Cerebellar cortex (tissue), 1 donor: Measurements from ENCODE around the gene KIF25.
"Not testable (repeated sequence)": the region's sequence is repeated elsewhere in the genome, so short reads cannot be mapped to it uniquely, and the experiment has no call there.

Experiments
- DNase-seq: peaks from one replicate; pipeline ENCODE4 v3.0.0-alpha.2; 2015; ENCODE audit warnings: low spot score

The KIF25 gene

GRCh38 chr6:168070804-168071203 is 73.3 kb downstream of the KIF25 start:
- no peak for DNase-seq

GRCh38 chr6:168071620-168072019 is 74.1 kb downstream of the KIF25 start:
- DNase-seq, result no peak

DNA sequence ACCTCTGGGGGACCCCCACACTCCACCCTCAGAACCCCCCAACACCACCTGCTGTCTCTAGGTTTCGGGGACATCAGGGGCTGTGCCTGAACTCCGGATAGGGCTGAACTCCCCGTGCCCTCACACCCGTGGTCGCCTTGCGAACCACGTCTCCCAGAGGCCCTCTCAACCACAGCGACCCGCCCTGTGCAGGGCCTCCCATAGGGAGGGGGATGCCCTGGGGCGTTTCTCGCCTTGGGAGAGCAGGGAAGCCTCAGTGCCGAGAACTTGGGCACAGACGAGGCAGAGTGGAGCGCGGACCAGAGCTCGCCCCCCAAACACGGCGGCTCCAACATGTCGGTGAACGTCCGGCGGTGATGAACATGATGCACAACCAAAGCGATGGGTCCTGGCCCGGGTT is 74.8 kb downstream of the KIF25 start:
- no peak for DNase-seq

DNA sequence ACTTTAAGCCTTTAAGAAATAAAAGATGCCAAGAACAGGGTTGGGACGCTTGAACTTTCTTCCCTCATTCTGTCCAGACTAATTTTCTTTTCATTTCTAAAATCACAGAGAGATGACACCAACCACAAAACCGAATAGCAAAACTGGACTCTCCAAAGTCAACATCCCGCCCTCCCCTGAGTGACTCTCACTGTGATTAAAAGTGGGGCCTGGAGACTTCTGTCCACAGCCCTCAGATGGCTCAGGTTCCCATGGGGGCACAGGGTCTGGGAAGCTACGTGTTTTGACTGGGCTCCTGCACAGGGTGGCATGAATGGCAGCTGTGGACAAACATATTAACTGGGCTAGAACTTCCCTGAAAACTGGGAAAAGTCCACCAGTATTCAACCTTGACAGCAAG is 75.3 kb downstream of the KIF25 start:
- no peak for DNase-seq

DNA sequence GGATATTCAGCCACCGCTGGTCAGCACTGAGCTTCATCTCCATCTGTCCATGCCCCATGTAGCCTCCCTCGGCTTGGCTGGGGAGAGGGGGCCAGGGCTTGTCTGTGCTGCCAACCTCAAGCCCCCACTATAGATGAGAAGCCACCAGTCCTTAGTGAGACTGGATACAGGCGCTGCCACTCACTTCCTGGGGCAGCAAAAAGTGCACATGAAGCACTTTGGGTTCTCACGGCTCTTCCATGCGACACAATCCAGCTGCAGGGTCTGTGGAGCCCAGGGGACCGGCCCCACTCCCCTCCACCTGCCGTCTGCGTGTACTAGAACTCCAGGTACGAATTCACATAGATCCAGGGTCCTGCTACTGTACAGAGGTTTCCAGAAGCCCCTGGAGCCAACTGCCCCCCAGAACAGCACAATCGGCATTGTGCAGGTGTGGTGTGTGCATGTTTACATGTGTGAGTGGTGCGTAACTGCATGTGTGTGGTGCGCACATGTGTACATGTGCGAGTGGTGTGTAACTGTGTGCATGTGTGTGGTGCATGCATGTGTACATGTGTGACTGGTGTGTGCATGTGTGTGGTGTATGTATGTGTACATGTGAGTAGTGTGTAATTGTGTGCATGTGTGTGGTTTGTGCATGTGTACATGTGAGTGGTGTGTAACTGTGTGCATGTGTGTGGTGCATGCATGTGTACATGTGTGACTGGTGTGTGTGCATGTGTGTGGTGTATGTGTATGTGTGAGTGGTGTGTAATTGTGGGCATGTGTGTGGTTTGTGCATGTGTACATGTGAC is 76.7 kb downstream of the KIF25 start:
- no peak for DNase-seq

DNA sequence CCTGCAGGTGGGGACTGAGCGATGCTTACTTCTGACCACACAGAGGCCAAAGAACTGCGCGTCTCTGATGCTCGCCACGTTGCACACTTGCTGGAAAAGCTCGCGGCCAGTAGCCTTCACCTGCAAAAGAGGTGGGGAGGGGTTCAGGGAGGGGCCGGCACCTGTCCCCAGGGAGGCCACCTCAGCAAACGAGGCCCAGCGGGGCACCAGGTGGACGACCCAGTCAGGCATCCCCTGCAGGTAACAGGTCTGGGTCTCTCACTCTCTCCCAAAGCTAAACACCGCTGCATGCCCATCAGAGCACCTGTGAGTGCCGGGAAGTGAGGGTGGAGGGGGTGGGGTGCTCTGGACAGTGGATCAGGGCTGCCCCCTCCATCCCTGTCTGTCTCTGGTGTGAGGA is 77.7 kb downstream of the KIF25 start:
- DNase-seq, result no peak

- DNase-seq, result no peak
Observed at GRCh38 chr6:168075787-168076202, 78.3 kb downstream of the KIF25 start.

GRCh38 chr6:168077401-168077800 is 79.9 kb downstream of the KIF25 start:
- DNase-seq, result not testable (repeated sequence)

- no peak for DNase-seq
Observed at GRCh38 chr6:168078175-168078942, 80.9 kb downstream of the KIF25 start.

DNA sequence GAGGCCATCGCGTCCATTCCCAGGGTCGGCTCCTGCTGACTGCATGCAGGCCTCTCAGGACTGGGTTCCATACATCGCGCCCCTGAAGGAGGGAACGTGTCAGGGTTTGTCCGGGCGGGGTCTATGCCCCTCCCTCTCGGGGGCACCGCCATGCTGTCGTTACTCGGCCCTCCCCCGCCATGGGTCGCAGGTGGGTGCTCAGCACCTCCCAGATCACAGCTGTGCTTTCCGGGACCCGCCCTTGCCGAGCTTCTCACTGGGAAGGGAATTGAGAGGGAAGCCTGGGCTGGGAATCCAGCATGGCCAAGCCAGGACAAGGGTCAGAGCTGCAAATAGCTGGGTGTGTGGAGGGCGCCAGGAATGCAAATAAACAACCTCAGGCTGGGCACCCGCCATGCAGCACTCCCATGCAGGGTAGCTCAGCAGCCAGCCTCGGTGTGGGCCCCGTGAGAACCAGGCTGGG is 81.5 kb downstream of the KIF25 start, which contains the start of gene FRMD1:
TSS of gene FRMD1 (minus strand) at position 270 of the 463 bp plus-strand sequence. CDS start at position 152, 118 bp downstream.
- DNase-seq, result no peak

GRCh38 chr6:168080393-168081077 is 83.1 kb downstream of the KIF25 start:
- DNase-seq, result no peak

DNA sequence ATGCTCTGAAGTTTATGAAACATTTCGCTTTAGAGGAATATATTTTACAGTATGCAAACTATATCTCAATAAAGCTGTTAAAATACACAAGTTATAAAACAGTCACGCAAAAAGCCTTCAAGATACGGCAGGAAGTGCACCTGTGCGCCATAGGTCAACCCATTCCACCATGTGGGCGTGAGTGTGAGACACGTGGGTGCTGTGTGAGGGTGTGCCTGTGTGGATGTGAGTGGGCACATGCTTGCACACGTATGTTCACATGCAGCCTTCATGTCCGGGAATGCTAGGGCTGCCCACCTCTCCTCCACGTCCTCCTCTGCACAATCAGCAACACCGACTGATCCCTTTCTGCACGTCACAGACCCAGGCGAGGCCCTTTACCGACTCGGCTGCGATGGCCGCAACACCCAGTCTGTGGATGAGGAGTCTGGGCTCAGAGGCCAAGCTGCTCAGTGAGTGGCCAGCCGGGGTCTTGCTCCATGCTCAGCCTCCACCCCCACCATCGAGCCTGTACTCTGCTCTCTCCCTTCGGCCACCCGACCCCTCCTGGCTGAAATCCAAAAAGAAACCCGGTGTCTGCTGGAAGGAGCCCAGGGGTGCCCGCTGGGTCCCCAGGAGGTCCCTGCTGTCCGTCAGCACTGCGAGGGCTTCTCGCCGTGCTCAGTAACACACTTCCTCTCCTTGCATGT is 84.5 kb downstream of the KIF25 start:
- no peak for DNase-seq

GRCh38 chr6:168082860-168083513 is 85.5 kb downstream of the KIF25 start:
- no peak for DNase-seq

DNA sequence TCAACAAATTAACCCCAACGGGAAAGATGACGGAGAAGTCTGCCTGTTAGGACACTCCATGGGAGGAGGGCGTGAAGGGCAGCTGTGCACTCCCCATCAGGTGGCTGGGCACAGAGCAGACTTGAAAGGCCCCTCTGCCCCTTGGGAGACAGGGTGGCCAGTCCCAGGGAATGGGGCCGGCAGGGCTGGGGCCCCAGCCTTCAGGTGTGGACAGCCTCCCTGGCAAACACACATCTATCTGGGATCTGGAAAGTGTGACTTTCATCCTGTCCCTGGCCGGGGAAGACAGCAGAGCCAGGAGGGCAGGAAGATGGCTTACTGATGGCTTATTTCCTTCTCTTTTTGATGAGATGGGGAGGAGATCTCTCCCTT is 86.0 kb downstream of the KIF25 start:
- no peak for DNase-seq

DNA sequence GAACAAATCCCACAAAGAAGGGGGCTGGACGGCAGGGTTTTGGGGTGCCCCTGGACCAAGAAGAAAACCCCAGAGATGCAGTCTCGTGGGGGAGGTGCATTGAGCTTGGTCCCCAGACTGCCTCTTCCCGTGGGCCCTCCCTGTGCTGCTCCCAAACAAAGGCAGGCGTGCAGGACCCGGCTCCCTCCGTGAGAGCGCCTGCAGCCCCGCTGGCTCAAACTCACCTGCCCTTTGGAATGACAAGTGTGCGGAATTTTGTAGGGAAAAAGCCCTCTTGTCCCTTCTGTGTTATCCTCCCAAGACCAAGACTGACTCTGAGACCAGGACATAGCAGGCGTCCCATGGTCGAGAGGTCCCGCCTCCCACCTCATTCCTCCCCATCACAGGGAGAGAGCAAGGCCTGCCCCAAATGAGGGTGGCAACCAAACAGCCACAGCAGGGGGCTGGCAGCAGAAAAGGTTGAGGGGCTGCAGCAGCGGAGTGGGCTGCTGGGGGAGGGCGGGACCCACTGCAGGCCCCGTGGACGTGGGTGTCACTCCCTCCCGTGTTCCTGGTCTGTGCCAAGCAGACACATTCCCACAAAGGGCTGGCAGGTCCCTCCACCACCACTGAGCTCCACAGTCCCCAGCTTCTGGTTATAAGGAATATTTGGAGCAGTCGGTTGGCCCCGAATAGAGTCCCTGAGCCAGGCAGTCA is 87.1 kb downstream of the KIF25 start:
- DNase-seq, result no peak

DNA sequence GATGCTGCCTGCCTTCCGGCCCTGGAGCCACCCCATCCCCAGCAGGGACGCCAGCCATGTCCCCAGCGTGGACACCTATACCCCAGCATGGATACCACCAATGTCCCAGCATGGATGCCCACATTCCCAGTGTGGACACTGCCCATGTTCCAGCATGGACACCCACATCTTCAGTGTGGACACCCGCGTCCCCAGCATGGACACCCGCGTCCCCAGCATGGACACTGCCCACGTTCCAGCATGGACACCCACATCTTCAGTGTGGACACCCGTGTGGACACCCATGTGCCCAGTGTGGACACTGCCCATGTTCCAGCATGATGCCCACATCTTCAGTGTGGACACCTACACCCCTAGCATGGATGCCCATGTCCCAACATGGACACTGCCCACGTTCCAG is 88.6 kb downstream of the KIF25 start:
- no peak for DNase-seq

DNA sequence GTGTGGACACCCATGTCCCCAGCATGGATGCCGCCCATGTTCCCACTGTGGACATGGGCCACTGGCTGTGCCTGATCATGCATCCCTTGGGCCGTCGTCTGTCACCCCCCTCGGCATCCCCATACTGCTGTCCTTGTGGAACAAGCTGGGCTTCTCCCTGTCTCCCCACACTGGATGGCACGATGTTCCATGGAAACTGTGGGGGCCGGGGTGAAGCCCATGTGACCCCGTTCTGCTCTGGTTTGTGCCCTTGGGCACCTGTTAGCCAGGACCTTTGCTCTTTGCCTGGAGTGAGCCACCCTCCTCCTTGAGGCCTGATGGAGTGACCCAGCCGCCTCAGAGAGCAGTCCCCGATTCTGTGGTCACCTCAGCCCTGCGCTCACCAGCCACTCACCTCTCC is 89.1 kb downstream of the KIF25 start:
- no peak for DNase-seq

DNA sequence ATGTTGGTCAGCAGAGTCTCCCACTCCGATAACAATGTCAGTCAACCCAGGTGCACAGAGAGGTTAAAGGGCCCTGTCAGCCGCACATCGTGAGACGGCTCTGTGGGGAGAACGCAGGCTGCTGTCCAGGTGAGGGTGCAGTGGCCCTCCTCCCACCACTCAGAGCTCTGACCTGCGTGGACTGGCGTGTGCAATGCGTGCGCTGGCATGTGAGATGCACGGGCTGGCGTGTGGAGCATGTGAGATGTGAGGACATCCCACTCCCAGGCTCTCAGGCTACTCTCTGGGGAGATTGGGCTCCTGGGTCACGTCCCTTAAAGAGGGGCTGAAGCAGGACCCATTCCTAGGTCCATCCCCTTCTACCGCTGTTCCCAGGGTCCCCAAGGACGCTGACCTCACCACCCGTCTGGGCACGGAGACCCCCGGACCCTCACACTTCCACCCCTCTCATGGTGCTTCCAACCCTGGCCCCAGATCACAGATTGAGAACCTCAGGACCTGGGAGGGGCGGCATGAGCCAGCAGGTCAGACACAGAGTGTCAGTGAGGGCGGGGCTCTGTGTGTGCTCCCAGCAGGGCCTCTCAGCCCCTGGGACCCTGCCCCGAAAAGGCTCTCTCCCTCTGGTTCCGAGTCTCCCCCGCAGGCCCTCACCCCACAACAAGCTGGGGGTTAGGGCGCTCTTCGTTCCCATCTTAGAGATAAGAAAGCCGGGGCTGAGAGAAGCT is 90.1 kb downstream of the KIF25 start:
- no peak for DNase-seq

DNA sequence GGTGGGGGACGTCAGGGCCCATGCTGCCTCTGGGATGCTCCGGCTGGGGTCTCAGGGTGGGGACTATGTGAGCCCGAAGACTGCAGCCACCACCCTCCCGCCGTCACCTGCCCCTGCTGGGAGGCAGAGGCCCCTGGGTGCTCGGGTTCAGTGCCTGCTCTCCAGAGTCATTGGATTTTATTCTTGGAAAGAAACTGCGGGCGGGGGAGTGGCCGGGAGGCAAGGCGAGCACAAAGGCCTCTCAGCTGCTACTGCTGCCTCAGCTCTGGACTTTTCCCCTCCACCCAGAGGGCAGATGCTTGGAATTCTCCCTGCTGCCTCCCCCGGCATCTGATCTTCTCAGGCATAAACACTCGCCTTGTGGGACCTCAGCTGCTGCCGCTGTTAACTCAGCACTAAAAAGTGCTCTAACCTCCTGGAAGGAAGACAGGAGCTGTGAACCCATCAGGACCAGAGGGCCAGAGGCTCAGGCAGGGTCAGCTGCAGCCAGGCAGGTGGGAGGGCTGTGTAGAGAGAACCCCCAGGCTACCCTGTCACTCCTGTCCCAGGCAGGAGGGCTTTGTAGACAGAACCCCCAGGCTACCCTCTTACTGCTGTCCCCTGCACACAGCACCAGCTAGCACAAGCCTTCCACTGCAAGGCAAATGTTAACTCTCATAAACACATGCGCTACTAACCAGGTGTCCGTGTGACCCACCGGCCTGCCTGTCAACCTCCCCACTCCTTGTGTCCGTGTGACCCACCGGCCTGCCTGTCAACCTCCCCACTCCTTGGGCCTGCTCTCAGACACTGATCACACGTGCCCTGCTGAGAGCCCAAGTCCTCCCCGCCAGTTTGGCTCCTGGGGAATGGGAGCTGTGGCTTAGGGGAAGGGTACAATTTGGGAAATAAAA is 90.9 kb downstream of the KIF25 start:
- no peak for DNase-seq
